ENCODE measurements around the gene SYCE1.
"Not testable (repeated sequence)": the region's sequence is repeated elsewhere in the genome, so short reads cannot be mapped to it uniquely, and the experiment has no call there.

Gene SYCE1, protein sequence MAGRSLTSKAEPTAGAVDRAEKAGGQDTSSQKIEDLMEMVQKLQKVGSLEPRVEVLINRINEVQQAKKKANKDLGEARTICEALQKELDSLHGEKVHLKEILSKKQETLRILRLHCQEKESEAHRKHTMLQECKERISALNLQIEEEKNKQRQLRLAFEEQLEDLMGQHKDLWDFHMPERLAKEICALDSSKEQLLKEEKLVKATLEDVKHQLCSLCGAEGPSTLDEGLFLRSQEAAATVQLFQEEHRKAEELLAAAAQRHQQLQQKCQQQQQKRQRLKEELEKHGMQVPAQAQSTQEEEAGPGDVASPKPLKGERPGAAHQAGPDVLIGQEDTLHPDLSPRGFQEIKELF

DNA sequence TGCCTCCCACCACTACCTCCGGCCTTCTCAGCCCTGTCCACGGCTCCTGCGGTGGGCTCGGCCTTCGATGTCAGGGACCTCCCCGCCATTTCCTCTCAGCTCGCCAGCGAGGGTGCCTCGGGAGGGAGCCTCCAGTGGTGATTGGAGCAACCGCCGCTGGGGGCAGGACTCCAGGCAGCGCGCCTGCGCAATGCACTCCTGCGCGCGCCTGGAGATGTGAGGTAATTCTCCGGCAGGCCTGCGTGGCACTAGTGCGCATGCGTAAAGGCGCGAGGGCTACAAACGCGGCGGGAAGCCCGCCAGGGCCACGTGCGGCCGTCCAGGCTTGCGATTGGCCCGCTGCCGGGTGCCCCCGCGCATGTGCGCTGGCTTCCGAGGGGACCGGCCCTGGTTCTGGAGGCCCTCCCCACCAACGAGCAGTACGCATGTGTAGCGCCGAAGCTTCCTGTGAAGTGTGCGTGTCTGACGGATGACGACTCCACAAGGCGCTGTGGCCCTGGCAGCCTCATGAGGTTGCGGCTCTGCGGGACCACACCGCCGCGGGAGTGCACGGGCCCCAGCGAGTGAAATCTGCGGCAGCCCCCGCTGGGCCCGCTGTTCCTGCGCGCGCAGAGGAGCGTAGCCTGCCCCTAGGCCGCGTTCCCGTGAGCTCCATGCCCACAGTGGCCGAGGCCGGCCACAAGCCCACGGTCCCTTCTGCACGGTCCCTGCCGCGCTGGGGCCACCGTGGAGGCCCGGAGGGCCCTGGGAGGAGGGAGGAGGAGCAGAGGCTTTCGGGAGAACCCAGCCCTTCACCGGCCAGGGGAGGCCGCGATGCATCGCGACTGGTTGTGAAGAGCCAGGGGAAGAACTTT, at the start of gene SYCE1:
TSS of gene SYCE1 (minus strand) at position 143 of the 854 bp plus-strand sequence. CDS start at position 89, 54 bp downstream.
- H3K9me3 Mint-ChIP-seq: no peaks in the 10 kb centered on the region
- H3K27me3 Mint-ChIP-seq: peaks cover 18% of the 10 kb centered on the region
- no peaks in the 10 kb centered on the region for H3K36me3 Mint-ChIP-seq (ENCODE audit: low read depth)
- H3K4me3 Mint-ChIP-seq: no peak within 1 kb of the TSS
- no peaks in the 10 kb centered on the region for H3K4me1 Mint-ChIP-seq (ENCODE audit: low read depth)
- H3K27ac Mint-ChIP-seq: no peak within 1 kb of the TSS

DNA sequence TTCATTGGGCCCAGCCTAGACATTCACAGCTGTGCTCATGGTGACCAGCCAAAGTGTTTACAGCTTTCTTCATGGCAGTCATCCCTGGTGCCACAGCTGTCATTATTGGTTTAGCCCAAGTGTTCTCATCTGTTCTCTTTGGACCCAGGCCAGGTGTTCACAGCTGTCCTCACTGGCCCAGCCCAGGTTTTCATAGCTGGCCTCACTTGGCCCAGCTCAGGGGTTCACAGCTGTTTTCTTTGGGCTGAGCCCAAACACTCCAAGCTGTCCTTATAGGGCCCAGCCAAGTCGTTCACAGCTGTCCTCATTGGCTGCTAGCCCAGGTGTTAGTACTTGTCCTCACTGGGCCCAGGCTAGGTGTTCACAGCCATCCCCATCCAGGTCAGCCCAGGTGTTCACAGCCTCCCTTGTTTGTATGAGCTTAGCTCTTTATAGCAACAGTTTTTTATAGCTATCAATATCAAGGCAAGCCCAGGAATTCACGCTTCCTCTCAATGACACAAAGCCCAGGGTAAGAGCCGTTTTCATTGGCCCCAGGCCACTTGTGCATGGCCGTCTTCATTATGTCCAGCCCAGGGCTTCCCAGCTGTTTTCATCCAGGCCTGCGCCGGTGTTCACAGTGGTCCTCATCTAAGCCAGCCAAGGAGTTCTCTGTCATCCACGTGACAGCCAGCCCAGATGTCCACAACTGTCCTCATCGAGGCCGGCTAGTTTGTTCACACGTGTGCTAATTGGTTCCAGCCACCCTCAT, 49.6 kb upstream of the SYCE1 start:
- Mint-ChIP-seq H3K27ac (no peak overlapping the region), H3K9me3 (no peaks in the 10 kb centered on the region), H3K4me3 (no peak overlapping the region)

DNA sequence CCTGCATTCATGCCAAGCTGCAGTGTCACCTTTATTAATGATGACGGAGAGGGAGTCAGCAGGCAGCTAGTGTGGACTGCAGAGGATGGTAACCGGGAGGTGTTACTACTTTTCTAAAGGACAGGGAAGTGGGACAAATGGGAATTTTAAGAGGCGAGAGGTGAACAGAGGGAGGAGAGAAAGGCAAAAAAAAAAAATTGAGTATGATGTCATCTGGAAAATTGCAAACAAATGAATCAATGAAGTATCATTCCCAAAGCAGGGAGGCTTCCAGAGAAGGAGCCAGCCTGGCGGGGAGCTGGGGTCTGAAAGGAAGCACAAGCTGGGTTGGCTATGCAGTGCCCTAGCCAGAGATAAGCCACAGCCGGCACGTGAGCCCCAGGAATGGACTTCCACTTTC, 48.3 kb upstream of the SYCE1 start:
- Mint-ChIP-seq H3K36me3 (ENCODE audit: low read depth) (no peaks in the 10 kb centered on the region), H3K9me3 (no peaks in the 10 kb centered on the region), H3K27me3 (peaks cover 29% of the 10 kb centered on the region), H3K4me3 (no peak overlapping the region), H3K4me1 (ENCODE audit: low read depth) (no peaks in the 10 kb centered on the region), H3K27ac (no peak overlapping the region)

More for the DNA sequence above, 49.6 kb upstream of the SYCE1 start:
- no peaks in the 10 kb centered on the region for H3K36me3 Mint-ChIP-seq (ENCODE audit: low read depth)
- no peaks in the 10 kb centered on the region for H3K4me1 Mint-ChIP-seq (ENCODE audit: low read depth)
- H3K27me3 Mint-ChIP-seq: peaks cover 24% of the 10 kb centered on the region

DNA sequence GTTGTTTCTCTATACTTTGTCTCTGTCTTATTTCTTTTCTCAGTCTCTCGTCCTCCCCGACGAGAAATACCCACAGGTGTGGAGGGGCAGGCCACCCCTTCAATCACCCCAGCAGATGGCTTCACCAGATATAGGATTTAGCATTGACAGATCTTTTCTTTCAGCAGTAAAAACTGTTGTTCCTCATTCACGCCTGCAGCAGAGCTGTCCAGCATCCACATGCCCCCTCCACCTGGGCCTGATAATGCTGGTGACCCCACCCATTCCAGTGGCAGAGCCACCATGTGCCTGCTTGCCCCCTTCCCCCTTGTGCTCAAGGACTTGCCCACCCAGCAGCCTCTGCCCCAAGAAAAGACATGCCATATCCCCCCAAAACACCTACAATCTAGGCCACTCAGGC, 45.7 kb upstream of the SYCE1 start:
- Mint-ChIP-seq H3K4me1 (ENCODE audit: low read depth) (no peaks in the 10 kb centered on the region), H3K36me3 (ENCODE audit: low read depth) (no peaks in the 10 kb centered on the region), H3K4me3 (no peak overlapping the region), H3K27me3 (peaks cover 54% of the 10 kb centered on the region), H3K27ac (no peak overlapping the region), H3K9me3 (no peaks in the 10 kb centered on the region)

DNA sequence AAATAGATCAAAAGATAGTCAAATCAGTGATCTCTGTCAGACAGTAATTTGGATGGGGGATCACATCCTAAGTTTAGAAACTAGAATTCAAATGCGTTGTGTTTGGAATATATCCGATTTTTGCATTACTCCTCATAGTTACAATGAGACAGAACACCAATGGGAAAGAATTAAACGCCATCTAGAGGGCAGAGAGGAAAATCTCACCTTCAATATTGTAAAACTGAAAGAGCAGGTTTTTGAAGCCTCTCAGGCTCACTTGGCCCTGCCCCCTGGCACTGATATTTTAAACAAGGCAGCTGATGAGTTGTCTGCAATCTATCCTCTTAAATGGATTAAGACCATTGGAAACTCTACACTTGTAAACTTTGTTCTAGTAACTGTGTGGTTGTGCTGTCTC, 43.5 kb upstream of the SYCE1 start:
- no peaks in the 10 kb centered on the region for H3K4me1 Mint-ChIP-seq (ENCODE audit: low read depth)
- no peak overlapping the region for H3K4me3 Mint-ChIP-seq
- H3K9me3 Mint-ChIP-seq: no peaks in the 10 kb centered on the region
- H3K36me3 Mint-ChIP-seq (ENCODE audit: low read depth): no peaks in the 10 kb centered on the region
- H3K27ac Mint-ChIP-seq: no peak overlapping the region
- peaks cover 70% of the 10 kb centered on the region for H3K27me3 Mint-ChIP-seq

DNA sequence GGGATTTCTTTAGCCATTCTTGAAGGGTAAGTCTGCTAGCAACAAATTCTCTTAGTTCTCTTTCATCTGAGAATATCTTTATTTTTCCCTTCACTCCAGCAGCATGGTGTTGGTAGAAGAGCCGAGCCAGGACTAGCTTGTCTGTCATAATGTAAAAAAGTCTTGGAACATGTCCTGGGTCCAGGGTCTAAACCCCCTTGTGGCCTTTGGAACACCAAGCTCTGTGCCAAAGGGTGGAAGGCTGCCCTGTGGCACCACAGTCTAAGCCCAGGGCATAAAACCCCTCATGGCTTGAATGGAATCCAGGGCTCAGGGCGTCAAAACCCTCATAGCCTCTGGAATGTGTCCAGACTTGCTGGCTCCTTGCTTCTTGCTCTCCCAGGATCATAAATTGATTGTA, 38.1 kb upstream of the SYCE1 start:
- H3K27me3 Mint-ChIP-seq: peaks cover 80% of the 10 kb centered on the region
- H3K4me3 Mint-ChIP-seq; H3K9me3 Mint-ChIP-seq; H3K27ac Mint-ChIP-seq; H3K36me3 Mint-ChIP-seq (ENCODE audit: low read depth); H3K4me1 Mint-ChIP-seq (ENCODE audit: low read depth): not testable (repeated sequence)

DNA sequence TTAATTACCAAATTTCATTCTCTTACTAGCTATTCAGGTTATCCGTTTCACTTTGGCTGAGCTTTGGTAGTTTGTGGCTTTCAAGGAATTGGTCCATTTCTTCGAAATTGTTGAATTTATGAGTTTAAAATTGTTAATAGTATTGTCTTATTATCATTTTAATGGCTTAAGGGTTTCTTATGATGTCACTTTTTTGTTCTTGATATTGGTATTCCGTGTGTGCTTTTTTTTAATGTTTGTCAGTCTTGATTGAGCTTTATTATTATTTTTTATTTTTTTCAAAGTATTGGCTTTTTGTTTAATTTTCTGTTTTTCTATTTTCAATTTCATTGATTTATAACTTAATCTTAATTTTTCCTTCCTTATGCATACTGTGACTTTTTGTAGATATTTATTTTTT, 35.3 kb upstream of the SYCE1 start:
- no peaks in the 10 kb centered on the region for H3K4me1 Mint-ChIP-seq (ENCODE audit: low read depth)
- H3K36me3 Mint-ChIP-seq (ENCODE audit: low read depth): no peaks in the 10 kb centered on the region
- H3K27ac Mint-ChIP-seq: no peak overlapping the region
- H3K4me3 Mint-ChIP-seq: no peak overlapping the region
- no peaks in the 10 kb centered on the region for H3K9me3 Mint-ChIP-seq
- H3K27me3 Mint-ChIP-seq: peaks cover 79% of the 10 kb centered on the region

DNA sequence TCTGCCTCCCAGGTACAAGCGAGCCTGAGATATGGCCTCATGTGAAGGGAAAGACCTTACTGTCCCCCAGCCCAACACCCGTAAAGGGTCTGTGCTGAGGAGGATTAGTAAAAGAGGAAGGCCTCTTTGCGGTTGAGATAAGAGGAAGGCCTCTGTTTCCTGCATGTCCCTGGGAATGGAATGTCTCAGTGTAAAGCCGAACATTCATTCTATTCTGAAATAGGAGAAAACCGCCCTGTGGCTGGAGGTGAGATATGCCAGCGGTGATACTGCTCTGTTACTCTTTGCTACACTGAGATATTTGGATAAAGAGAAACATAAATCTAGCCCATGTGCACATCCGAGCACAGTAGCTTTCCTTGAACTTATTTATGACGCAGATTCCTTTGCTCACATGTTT, 34.5 kb upstream of the SYCE1 start:
- H3K4me1 Mint-ChIP-seq (ENCODE audit: low read depth); H3K27ac Mint-ChIP-seq; H3K9me3 Mint-ChIP-seq; H3K4me3 Mint-ChIP-seq; H3K36me3 Mint-ChIP-seq (ENCODE audit: low read depth): not testable (repeated sequence)
- H3K27me3 Mint-ChIP-seq: peaks cover 80% of the 10 kb centered on the region

DNA sequence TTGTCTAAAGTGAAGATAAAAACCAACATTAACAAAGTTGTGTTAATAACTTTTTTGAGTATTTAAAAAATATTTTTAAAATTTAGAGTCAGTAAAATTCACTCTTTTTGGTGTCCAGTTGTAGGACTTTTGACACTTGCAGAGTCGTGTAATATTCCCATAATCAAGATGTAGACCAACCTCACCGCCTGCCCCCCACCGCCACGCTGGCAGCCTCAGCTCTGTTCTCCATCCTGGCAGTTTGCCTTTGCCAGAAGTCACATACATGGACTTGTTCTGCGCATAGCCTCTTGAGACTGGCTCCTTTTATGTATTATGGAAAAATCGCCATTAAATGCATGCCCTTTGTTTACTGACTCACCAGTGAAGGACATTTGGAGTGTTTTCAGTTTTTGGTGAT, 27.3 kb upstream of the SYCE1 start:
- Mint-ChIP-seq H3K27ac (no peak overlapping the region), H3K36me3 (ENCODE audit: low read depth) (no peaks in the 10 kb centered on the region), H3K4me3 (no peak overlapping the region), H3K4me1 (ENCODE audit: low read depth) (no peaks in the 10 kb centered on the region), H3K9me3 (no peaks in the 10 kb centered on the region), H3K27me3 (peaks cover 54% of the 10 kb centered on the region)

DNA sequence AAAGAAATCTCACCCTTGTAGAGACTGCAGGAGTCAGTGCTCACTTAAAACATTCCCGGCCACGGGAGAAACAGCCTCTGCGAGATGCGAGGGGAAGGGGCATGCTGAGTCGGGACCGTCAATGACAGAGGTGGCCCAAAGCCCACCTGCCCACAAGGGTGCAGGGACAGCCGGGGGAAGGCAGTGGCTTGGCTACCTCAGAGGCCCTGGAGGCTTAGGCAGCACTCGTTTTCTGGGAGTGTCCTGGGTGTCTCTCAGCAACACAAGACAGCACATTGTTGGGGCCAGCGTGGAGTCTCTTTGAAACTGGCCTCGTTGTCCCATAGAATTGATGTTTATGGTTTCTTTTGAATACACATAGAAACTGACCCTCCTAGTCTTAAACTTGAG, 25.6 kb upstream of the SYCE1 start:
- Mint-ChIP-seq H3K27ac (no peak overlapping the region), H3K9me3 (peaks cover 3% of the 10 kb centered on the region), H3K36me3 (ENCODE audit: low read depth) (no peaks in the 10 kb centered on the region), H3K4me1 (ENCODE audit: low read depth) (no peaks in the 10 kb centered on the region), H3K27me3 (peaks cover 41% of the 10 kb centered on the region), H3K4me3 (no peak overlapping the region)

DNA sequence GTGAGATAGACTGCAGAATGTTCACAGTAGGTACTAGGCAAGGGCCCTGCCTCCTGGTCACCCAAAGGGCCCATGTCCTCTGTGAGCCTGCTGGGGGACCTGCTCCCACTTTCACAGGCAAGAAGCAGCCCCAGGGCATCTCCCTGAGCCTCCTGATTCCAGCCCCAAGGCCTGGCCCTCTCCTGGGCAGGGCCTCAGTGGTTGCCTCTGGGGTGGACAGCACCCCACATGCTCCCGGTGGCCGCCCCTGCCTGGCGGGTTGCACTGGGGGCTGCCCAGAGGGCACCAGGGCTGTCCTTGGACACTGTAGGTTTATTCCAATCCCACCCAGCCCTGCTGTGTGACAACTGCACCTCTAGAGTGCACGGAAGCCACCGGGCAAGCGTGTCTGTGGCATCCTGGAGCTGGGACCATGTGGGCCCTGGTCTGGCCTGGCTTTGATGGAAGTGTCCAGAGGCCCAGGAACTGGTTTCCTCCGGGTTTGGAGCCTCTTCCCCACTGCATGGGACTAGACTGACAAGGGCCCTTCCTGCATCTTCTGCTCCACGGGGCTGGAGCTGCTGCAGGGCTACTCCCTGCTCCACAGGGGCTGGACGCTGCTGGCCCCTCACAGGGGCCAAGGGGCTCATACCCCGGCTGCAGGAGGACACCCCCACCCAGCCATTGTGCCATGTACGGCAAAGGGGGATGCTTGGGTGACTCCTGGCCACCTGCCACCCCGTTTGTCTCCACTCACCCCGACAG, 25.0 kb upstream of the SYCE1 start:
- Mint-ChIP-seq H3K4me3 (no peak overlapping the region), H3K4me1 (ENCODE audit: low read depth) (no peaks in the 10 kb centered on the region), H3K9me3 (peaks cover 3% of the 10 kb centered on the region), H3K27me3 (peaks cover 39% of the 10 kb centered on the region), H3K27ac (no peak overlapping the region), H3K36me3 (ENCODE audit: low read depth) (no peaks in the 10 kb centered on the region)

DNA sequence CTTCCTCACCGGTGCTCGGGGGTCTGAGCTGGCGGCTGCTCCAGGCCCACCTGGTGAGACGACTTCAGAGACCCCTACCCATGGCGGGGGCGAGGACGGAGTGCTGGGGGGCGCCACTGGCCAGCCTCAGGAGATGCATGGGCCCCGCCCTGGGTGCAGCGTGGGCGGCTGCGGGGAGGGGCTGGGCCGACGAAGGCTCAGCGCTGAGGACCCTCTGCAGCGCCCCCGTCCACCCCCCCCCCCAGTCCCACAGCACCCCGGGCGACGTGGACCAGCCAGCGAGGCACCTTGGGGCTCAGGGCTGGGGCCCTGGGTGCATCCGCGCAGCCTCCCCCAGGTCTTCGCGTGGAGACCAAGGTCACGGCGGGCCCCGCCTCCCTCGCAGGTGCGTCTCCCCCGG, 11.7 kb upstream of the SYCE1 start:
- H3K9me3 Mint-ChIP-seq: peaks cover 14% of the 10 kb centered on the region
- not testable (repeated sequence) for H3K27ac Mint-ChIP-seq; H3K4me3 Mint-ChIP-seq; H3K4me1 Mint-ChIP-seq (ENCODE audit: low read depth); H3K36me3 Mint-ChIP-seq (ENCODE audit: low read depth); H3K27me3 Mint-ChIP-seq

DNA sequence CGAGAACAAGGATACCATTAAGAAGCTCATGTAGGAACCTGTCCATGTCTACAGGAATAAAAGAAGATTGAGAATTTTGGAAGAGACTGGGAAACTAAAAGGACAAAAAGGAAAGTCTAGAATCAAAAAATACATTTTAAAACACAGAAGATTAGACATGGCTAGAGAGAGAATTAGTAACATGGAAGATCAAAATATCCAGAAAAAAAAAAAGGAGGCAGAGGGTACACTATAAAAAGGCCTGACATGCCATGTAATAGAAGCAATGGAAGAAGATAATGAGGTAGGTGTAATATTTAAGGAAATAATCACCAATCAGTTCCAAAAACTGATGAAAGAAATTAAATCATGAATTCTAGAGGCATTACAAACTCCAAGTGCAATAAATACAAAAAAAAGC, 8.1 kb upstream of the SYCE1 start:
- H3K4me1 Mint-ChIP-seq (ENCODE audit: low read depth); H3K27me3 Mint-ChIP-seq; H3K36me3 Mint-ChIP-seq (ENCODE audit: low read depth); H3K4me3 Mint-ChIP-seq; H3K27ac Mint-ChIP-seq: not testable (repeated sequence)
- H3K9me3 Mint-ChIP-seq: peaks cover 12% of the 10 kb centered on the region

DNA sequence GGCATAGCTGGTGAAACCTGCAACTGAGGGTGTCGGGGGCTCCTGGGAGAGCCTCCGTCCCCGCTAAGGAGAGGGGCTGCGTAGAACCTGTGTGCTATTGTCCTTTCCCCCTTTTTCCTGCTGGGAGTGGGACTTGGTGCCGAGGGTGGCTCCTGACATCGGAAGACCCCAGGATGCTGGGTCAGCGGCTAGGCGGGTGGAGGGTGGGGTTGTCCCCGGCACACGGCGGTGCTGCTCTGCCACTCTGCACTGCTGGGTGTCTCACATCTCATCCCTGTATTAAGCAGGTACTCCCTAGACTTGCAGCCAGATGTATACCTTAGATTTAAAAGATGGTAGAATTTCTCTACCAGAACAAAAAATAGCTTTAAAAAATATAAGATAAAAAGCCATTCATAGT, 6.7 kb upstream of the SYCE1 start:
- not testable (repeated sequence) for H3K4me1 Mint-ChIP-seq (ENCODE audit: low read depth); H3K36me3 Mint-ChIP-seq (ENCODE audit: low read depth); H3K4me3 Mint-ChIP-seq; H3K27ac Mint-ChIP-seq; H3K27me3 Mint-ChIP-seq
- H3K9me3 Mint-ChIP-seq: peaks cover 12% of the 10 kb centered on the region

DNA sequence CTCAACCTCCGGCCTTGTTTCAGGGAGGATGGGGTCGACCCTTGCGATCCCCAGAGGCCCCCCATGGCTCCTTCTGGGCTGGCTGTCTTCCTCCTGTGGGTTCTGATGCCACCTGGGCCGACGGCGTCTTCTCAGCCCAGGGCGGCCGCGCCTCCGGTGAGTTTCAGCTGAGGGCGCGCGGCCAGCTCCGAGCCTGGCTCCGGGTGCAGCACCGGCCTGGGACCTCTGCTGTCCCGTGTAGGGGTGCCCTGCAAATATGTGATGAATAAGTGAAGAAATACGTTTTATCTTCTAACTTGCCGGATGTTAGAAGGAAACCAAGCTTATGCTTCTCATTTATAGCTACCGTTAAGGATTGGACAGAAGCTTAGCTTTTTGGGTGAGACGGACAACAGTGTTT, 4.4 kb upstream of the SYCE1 start:
- not testable (repeated sequence) for H3K4me1 Mint-ChIP-seq (ENCODE audit: low read depth); H3K27me3 Mint-ChIP-seq; H3K27ac Mint-ChIP-seq; H3K4me3 Mint-ChIP-seq; H3K36me3 Mint-ChIP-seq (ENCODE audit: low read depth)
- H3K9me3 Mint-ChIP-seq: peaks cover 12% of the 10 kb centered on the region
